Dermis microvascular lymphatic vessel endothelial cell (primary cell): ENCODE results near the gene NCOR2. TPM values are rescaled to one million over a fixed set of nuclear protein-coding genes. Genes with fewer than 3 reads are reported as not detected.

Experiments used
- DNase-seq, 2 donors: peaks; one replicate each; pipeline versions ENCODE4 v3.0.0 to v3.0.0-alpha.2; 2010; ENCODE audit warnings: low read depth in 2 of 2
- total RNA-seq: library from RNA; depleted of rRNA; stranded (reverse); fragments of >200 nt; gene quantifications from 2 replicates; pipeline ENCODE4 v1.2.1, GENCODE V29; 2014

Gene NCOR2
- total RNA-seq, 1 donor from 2014 or later: 10.0 TPM

- DNase-seq: no peak
Observed at GRCh38 chr12:124560146-124560890, 7.1 kb downstream of the NCOR2 start.

GRCh38 chr12:124559182-124560017 lies 8.0 kb downstream of the NCOR2 start:
- DNase-seq: no peak

- DNase-seq: no peak
Observed at GRCh38 chr12:124558313-124558712, 9.1 kb downstream of the NCOR2 start.

- no peak for DNase-seq
Observed at GRCh38 chr12:124557518-124558223, 9.7 kb downstream of the NCOR2 start.

GRCh38 chr12:124556896-124557501 lies 10.4 kb downstream of the NCOR2 start:
- no peak for DNase-seq

GRCh38 chr12:124556074-124556466 lies 11.3 kb downstream of the NCOR2 start:
- DNase-seq: no peak

- no peak for DNase-seq
Observed at GRCh38 chr12:124555168-124556073, 12.0 kb downstream of the NCOR2 start.

GRCh38 chr12:124554429-124555029 lies 12.9 kb downstream of the NCOR2 start:
- peak in 1 of 2 donors; percentile 62 for DNase-seq

GRCh38 chr12:124553862-124554428 lies 13.5 kb downstream of the NCOR2 start:
- DNase-seq: no peak

- peak in 1 of 2 donors; percentile 30 for DNase-seq
Observed at GRCh38 chr12:124551268-124552144, 15.9 kb downstream of the NCOR2 start.

- peak; percentile 36 to 55 for DNase-seq
Observed at GRCh38 chr12:124550123-124551089, 17.0 kb downstream of the NCOR2 start.

- peak in 1 of 2 donors; percentile 39 for DNase-seq
Observed at GRCh38 chr12:124549629-124550028, 17.8 kb downstream of the NCOR2 start.

GRCh38 chr12:124548854-124549378 lies 18.5 kb downstream of the NCOR2 start:
- DNase-seq: peak; percentile 66 to 89

GRCh38 chr12:124547626-124548025 lies 19.8 kb downstream of the NCOR2 start:
- DNase-seq: no peak

GRCh38 chr12:124545508-124546418 lies 21.6 kb downstream of the NCOR2 start:
- no peak for DNase-seq

GRCh38 chr12:124544983-124545382 lies 22.4 kb downstream of the NCOR2 start:
- DNase-seq: no peak
